GM21528 (cell line): ENCODE measurements around the gene KCNS1.

Source experiments
- ATAC-seq: cut with Tn5 transposase; IDR thresholded peaks from one replicate; pipeline ENCODE4 v1.9.1; 2021; ENCODE audit warnings: mild to moderate bottlenecking, moderate library complexity; ENCODE audit not compliant: unreplicated experiment, low FRiP score

KCNS1 gene

GRCh38 chr20:45111285-45111684, 10.4 kb upstream of the KCNS1 start:
- no peak for ATAC-seq

DNA sequence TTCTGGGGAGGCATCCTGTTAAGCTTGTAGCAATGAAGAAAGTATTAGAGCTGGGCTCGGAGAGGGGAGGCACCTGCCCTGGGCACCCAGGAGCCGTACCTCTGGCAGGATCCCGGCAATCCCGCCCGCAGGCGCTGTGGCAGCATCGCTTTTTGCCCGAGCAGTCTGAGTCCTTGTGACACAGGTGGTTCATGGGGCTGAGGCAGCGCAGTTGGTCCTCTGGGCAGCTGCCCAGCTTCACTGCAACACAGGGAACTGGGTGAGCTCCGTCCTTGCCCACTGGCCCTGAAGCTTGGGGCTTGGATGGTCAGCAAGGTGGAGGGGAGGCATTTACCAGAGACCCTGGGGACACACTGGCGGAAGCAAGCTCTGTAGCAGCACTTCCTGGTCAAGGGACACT, 9.4 kb upstream of the KCNS1 start:
- ATAC-seq = no peak

GRCh38 chr20:45109634-45110033, 8.7 kb upstream of the KCNS1 start:
- no peak for ATAC-seq

- ATAC-seq = no peak
Measured at GRCh38 chr20:45105317-45105716, 4.4 kb upstream of the KCNS1 start.

GRCh38 chr20:45104786-45105185, 3.9 kb upstream of the KCNS1 start:
- ATAC-seq = no peak

- ATAC-seq = no peak
Measured at GRCh38 chr20:45103072-45103471, 2.1 kb upstream of the KCNS1 start.

DNA sequence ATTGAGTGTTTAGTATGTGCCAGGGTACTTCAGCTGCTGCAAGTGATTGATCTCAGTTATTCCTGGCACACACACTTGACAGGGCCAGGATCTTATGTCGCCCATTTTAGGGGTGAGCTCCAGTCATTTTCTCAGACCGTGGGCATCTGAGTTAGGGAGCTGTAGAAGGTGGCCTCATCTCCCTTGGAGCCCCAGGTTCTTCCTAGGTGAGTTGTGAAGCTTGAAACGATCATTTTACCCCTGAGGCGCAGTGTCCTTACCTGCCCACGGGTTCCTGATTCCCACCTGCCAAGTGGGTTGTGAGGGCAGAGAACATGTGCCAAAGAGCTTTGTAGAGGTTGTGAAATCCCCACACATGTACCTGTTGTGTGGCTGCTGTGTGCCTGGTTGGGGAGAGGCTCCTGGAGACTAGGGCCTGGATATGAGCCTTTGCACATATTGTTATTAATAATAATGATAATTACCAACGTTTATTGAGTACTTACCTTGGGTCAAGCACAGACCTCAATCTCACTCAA, 465 bp upstream of the KCNS1 start:
- ATAC-seq = no peak

GRCh38 chr20:45098103-45098773, 2.7 kb downstream of the KCNS1 start:
- no peak for ATAC-seq

GRCh38 chr20:45097485-45098102, 3.3 kb downstream of the KCNS1 start:
- ATAC-seq = no peak

DNA sequence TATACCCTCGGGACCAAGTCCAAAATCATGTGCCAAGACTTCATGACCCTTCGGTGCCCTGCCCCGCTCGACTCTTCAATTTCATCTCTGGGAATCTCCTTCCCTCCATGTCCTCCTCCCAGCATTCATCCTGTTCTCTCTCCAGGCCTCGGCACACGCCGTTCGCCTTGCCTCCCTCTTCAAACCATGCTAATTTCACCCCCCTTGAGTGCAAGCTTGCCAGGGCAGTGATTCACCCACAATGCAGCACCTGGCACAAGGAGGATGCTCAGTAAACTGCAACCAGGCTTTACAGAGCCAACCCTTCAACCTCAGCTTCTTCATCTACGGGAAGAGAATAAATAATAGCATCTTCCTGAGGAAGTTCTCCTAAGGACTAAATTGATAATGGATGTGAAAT, 4.1 kb downstream of the KCNS1 start:
- ATAC-seq = no peak

GRCh38 chr20:45095805-45096238, 5.1 kb downstream of the KCNS1 start:
- ATAC-seq = no peak

DNA sequence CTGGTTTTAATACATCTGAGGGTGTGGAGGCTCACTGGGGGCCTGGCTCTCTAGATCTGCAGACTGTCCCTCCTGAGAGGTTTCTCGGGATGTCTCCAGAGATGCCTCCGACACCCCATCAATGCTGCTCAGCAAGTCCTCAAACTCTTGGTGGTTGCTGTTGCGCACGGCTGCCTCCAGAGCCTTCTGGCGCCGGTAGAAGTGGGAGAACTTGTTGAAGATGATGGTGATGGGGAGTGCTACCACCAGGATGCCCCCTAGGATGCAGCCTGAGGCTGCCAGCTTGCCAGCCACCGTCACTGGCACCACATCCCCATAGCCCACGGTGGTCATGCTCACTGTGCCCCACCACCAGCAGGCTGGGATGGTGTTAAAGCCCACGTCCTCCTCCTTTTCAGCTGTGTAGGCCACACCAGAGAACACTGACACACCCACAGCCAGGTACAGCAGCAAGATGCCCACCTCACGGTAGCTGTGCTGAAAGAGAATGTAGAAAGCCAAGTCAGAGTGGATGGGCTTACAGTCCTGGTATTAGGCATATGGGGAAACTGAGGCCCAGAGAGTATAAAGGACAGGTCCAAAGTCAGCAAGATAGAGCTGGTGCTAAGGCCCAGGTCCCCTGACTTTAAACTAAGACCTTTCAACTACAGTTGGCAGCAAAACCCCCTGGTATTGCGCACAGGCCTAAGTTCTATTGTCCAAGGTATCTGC, 5.9 kb downstream of the KCNS1 start:
- ATAC-seq = no peak

DNA sequence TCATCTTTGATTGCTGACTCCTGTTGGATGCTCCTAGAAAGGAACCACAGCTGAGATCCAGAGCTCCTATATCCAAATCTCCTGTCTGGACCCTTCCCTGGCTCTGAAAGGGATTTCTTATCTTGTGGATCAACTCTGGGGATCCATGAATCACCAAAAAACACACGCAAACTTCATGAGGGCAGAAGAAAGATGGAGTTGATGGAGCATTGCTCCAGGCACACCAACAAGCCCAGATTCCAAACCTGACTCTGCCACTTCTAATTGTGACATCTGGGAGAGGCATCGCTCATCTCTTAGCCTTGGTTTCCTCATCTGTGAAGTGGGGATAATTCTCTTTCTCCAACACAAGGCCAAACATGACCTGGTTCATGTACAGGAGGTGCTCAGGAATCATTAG, 6.7 kb downstream of the KCNS1 start:
- no peak for ATAC-seq

GRCh38 chr20:45092898-45093297, 8.0 kb downstream of the KCNS1 start:
- ATAC-seq = no peak

DNA sequence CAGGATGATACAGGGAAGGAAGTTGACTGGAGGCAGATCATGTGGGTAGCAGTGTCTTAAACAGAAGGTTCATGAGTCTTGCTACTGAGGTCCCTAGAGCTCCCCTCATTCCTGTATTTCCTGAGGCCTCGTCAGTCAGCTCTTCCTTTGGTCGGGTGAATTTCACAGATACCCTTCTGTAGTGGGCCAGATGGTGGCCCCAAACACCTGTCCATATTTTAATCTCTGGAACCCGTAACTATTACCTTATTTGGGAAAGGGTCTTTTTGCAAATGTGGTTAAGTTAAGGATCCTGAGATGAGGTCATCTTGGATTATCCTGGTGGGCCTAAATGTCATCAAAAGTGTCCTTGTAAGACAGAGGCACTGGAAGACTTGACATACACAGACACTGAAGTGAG, 9.6 kb downstream of the KCNS1 start:
- no peak for ATAC-seq

- ATAC-seq = no peak
Measured at GRCh38 chr20:45090481-45090880, 10.4 kb downstream of the KCNS1 start.

DNA sequence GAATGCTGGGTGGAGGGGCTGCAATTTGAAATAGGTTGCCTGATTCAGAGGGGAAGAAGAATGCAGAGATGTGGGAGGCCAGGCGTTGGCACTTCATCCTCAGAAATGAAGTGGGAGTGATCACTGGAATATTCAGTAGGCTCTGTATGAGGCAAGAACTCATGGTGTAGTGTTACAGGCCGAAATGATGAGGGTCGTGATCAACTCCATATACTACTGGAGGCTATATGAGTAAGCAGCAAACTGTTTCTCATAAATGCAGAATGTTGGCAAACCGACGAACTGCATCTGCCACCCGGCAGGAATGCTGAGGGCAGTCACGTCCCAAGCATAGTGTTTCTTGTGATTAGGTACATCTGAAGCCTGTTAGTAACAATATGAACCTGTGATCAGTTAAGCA, 12.7 kb downstream of the KCNS1 start:
- ATAC-seq = no peak

- no peak for ATAC-seq
Measured at GRCh38 chr20:45087814-45088213, 13.1 kb downstream of the KCNS1 start.

DNA sequence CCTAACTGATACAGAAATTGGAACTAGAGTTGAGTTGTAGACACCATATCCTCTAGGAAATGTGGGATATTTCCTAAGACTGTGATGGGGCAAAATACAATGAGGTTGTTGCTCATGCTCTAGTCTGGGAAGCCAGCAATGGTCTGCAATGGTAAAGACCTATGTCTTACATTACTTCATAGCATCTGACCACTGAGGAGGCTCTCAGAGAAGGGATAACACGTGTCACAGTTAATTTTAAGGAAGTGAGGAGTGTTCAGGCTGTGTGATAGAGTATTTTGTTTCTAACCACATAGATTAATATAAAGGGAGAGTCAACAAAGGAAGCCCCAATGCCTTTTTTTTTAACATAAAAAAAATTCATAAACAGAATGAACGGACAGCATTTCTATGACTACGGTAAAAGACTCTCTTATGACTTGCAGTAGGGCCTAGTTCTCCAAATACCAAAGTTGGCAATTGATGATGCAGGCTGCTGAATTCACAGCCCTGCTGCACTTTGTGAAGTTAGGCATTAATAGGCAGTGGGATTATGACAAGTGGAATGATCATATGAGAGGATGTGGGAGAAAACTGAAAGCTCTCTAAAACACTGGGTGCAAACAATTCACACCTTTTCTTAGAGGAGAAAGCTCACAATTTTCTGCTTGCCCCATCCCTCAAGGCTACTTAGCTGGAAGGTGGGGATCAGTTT, 13.7 kb downstream of the KCNS1 start:
- ATAC-seq = no peak

DNA sequence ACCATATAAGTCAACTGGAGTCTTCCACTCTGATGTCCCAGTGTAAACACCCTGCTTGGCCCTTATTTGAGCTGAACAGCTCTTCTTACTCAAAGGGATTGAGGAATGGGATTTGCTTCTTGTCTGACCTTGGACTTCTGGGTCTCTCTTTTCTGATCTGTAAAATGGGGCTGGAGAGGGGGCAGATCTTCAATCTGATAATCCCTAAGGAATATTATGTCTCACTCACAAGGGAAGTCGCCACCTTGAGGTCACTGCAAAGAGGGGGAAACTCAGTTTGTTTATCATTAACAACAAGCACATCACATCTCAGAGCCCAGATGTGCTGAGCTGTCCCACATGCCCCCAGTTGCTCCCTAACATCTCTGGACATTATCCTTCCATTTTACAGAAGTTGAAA, 15.1 kb downstream of the KCNS1 start:
- ATAC-seq = no peak

- no peak for ATAC-seq
Measured at GRCh38 chr20:45085289-45085688, 15.6 kb downstream of the KCNS1 start.
